Ramos (cell line): ENCODE measurements around the gene ZNF778.
"Not testable (repeated sequence)": the region's sequence is repeated elsewhere in the genome, so short reads cannot be mapped to it uniquely, and the experiment has no call there.

ENCODE experiments used
- in situ Hi-C: fragments of 300-500 bp; cut with MboI; formaldehyde crosslinking; loops from one replicate; pipeline ENCODE4 v1.14.3; 2022; ENCODE audit warnings: low sequenced_read_pairs; ENCODE audit not compliant: unreplicated experiment

The ZNF778 gene

DNA sequence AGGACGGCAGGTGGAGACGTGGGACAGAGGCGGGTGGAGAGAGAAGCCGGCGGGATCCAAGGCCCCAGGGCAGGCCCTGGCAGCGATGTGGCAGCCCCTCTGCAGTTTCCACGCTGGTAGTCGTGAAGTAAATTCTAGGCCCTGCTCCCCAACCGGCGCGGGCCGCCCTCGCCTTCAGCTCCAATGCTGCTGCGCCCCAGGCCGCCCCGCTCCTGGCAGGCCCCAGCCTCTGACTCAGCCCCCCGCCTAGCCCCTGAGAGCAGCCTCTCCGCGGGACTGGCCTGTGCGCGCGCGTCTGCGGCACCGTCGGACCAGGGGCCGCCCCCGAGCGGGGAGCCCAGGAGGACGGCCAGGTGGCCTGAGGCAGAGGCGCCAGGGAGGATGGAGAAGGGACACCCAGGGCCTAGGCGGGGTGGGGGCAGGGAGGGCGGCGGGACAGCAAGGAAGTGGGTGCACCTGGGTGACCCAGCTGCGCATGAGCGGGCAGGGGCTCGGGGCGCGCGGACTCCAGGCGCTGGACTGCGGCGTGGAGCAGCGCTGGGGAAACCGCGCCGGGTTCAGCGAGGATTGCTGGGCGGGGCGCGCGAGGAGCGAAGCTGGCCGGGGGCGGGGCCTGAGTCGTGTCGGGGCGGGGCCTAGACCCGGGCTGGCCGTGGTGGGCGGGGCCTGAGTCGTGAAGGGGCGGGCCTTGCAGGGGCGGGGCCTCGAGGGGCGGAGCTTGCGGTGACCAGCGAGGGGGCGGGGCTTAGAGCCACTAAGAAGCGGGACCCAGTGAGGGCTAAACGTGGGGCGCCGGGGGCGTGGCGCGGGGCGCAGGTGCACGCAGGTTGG, 29.6 kb downstream of the ZNF778 start:
- in situ Hi-C loops = loop anchor here (25.0 kb wide), 1 partner anchor 1285 kb away; the partner anchor contains the start of gene BANP

DNA sequence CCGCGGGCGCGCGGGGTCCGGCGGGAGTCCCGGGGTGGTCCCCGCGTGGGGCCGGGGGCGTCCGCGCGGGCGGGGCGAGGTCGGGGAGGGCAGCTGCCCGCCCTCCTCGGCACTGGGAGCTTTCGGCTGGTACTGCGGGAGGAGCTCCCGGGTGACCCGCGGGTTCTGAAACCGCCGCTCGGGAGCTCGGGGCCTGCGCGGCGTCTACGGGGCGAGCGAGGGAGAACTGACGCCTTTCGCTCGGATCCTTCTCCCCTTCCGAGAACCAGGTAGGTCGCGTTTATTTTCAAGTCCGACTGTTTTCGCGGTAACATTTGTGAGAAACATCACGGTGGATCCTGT, 30.2 kb downstream of the ZNF778 start:
- in situ Hi-C loops = loop anchor here (25.0 kb wide), 1 partner anchor 1285 kb away; the partner anchor contains the start of gene BANP

DNA sequence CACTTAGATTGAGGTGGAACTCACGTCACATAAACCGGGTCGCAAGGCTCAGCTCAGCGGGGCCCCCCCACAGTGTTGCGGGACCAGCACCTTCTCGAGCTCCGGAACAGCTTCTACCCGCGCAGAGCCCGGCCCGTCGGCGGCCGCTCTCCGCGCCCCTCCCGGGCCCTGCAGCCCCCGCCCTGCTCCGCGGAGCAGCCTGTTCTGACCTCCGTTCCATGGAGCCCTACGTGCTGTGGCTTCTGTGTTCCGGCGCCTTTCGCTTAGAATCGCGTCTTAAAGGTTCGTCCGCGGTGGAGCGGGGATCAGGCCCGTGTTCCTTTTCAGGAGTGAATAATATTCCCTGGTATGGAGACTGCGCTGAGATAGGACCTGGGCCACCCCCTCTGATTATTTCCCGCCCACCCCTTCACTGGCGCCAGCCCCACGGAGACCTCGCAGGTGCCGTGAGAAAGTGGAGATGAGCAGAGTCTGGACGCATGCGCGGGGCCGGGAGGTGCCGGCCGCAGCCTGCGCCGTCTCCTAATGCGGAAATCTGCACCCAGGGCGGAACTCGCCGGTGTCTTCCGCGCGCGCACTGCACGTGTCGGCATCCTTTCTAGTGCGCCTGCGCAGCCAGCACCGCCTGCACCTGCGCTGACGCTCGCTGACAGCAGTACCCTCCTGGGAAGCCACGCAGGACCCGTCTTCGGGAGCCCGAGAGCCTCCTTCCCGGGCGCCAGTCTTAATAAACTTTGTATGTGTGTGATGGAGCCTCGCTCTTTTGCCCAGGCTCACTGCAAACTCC, 30.9 kb downstream of the ZNF778 start:
- in situ Hi-C loops = loop anchor here (25.0 kb wide), 1 partner anchor 1286 kb away; the partner anchor contains the start of gene BANP

DNA sequence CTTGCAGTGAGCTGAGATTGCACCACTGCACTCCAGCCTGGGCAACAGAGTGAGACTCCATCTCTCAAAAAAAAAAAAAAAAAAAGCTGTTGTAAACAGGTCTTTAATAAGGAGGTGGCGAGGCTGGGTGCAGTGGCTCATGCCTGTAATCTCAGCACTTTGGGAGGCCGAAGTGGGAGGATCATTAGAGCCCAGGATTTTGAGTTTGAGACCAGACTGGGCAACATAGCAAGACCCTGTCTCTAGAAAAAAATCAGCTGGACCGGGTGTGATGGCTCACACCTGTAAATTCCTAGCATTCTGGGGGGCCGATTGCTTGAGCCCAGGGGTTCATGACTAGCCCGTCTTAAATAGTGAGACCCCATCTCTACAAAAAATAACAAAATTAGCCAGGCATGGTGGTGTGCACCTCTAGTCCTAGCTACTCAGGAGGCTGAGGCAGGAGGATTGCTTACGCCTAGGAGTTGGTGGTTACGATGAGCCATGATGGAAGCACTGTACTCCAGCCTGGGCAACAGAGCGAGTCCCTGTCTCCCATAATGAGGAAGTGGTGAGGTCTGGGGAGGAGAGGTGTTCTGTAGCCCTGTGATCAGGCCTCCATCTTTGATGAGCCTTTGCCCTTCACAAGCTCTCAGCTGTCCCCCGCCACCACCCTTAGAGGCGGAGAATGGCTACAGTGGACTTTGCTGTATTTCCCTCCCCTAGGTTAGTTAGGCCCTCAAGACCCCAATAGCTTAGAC, 36.2 kb downstream of the ZNF778 start:
- in situ Hi-C loops = no loop called here

DNA sequence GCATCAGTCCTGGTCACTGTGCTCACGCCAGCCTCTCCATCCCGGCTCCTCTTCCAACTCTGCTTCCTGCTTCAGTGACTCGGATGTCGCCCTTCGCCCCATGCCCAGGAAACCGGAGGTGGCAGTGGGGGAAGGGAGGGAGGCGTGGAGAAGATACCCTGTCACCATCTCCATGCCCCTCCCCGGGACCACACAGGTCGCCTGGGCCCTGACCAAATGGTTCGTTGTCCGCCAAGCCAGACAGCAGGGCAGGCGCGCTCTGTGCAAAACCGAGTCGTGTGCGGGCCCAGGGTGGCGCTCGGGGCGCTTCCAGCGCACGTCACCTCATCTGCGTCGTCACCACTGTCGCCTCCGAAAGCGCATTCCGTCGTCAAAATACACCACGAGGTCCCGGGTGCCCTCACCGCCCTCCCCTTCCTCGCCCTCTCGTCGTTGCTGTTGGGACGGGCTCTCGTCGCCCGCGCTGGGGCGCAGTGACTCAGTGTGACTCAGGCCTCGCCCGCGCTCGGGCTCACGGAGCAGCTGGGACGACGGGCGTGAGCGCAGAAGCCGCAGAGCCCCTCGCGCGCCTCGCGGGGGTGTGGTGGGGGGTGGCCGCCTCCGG, 39.2 kb downstream of the ZNF778 start:
- in situ Hi-C loops = no loop called here

DNA sequence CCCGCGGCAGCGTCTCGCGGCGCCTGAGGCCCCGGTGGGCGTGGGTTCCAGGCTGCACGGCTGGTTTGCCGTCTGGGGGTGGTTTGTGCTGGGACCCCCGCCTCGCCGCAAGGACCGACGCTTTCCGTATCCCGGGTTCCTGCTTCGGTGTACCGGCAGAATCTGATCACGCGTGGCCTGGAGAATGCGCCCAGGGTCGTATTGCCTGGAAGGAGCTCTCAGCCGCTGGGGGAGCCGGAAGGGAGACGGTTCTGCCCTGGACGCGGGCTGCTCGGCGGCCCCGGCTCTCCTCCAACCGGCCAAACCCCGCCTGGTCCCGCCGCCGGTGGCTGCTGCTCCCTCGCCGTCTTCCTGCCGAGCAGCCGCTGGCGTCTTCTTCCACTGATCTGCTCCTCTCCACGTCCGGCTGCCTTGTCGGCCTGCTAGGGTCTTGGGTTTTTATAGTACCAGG, 39.8 kb downstream of the ZNF778 start:
- in situ Hi-C loops = no loop called here

DNA sequence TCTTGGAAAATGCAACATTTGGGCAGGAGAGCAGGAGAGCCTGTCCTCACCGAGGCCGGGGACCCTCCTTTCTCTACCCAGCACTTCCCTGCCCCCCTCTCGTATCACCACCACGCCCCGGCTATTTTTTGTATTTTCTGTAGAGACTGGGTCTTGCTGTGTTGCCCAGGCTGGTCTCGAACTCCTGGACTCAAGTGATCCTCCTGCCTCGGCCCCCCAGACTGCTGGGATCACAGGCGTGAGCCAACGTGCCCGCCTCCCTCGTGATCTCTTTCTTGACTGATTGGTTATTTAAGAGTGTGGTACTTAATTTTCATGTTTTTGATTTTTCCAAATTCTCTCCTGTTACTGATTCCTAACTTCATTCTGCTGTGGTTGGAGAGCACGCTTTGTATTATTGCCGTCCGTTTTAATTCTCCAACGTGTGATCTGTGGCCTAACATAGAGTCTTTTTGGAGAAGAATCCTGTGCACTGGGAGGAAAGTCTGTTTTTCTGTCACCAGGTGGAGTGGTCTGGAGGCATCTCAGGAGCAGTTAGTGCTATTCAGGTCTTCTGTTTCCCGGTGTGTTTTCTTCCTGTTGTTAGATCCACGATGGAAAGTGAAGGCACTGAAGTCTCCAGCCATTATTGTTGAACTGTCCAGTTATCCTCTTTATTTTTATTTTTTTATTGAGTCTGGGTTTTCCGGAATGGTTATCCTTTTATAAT, 40.4 kb downstream of the ZNF778 start:
- in situ Hi-C loops = no loop called here

DNA sequence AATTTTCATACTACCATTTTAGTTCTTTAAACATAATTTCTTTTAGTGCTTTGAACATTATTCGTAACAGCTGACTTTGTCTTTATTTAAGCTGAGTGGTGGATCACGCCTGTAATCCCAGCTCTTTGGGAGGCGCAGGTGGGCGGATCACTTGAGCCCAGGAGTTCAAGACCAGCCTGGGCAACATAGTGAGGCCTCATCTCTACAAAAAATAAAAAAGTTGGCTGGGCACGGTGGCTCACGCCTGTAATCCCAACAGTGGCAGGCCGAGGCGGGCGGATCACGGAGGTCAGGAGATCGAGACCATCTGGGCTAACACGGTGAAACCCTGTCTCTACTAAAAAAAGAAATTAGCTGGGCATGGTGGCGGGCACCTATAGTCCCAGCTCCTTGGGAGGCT, 42.4 kb downstream of the ZNF778 start:
- in situ Hi-C loops = not testable (repeated sequence)

DNA sequence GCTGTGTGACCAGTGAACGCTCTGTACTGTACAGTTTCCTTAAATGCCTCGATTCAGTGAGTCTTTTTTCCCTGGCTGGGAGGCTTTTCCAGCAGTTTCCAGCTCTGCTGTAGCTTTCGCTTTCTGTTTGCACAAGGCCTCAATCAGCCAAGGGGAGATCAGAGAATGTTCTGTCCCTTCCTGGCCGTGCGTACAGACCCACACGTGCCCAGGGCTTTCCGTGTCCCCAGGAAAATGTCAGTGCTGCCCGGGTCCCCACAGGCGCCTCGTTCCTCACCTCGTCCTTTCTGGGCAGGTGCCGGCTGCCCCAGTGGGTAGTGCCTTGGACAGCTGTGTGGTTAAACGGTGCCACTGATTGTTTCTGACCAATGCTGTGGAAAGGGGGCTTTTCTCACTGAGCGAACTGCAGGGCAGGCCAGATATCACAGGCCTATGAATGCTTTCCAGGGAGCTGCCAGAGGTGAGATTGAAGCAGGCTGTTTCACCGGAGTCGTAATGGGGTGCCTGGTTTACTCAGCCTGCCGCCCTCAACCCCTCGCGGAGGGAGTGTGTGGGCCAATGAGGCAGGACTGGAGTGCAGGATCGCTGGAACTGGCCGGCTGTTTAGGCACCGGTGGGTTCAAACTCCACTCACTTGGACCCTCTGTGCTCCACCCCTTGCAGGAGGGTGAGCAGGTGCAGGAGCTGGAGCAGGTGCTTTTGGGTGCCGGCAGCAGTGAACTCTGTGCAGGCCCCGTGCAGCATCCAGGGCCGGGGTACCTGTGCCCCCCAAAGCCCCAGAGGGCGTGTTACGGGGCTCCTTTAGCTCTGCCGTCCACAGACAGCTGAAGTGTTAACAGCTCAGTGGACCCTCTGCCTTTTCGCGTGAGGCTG, 44.4 kb downstream of the ZNF778 start:
- in situ Hi-C loops = no loop called here

DNA sequence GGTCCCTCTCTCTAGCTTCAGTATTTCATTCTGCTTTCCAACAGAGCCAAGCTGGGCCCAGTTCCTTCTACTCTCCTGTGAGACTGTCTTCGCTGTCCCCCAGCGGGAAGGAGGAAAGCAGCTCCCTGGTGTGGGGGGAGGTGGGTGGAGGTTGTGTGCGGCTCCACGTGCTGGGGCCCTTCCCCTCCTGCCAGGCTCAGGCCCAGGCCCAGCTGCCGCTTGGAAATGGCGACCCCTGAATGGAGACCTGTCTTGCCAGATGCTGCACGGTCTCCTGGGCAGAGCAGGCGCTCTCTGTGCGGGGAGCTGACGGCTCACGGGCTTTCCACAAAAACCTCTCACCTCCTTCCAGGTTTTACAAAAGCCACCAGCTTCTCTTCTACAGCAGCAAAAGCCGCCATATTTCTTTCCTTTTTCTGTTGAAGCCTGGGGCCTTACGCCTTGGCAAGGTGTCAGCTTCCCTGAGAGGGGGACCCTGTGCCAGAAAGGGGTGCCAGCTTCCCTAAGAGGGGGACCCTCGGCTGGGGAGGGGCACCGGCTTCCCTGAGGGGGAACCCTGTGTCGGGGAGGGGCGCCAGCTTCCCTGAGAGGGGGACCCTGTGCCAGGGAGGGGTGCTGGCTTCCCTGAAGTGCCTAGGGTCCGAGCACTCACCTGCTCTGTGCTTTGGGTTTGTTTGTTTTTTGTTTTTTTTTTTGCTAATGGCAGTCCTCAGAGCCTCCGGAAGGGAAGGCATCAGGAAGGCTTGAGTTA, 47.5 kb downstream of the ZNF778 start:
- in situ Hi-C loops = no loop called here

DNA sequence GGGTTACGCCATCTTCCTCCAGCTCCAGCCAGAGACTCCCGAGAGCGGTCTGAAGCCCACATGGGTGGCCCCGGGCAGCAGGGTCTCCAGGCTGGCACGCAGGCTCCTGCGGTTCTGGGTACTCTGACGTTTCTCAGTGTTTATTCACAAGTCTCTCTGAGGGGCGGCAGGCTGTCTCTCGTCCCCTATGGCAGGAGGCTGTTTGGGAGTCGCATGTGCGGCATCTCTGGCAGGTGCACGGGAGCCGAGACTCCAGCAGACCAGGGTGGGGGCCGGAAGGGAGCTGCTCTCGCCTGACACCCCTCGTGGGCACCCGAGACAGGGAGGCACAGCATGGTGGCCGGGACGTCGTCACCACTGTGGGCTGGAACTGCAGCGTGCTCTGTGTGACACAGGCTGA, 48.1 kb downstream of the ZNF778 start:
- in situ Hi-C loops = no loop called here

DNA sequence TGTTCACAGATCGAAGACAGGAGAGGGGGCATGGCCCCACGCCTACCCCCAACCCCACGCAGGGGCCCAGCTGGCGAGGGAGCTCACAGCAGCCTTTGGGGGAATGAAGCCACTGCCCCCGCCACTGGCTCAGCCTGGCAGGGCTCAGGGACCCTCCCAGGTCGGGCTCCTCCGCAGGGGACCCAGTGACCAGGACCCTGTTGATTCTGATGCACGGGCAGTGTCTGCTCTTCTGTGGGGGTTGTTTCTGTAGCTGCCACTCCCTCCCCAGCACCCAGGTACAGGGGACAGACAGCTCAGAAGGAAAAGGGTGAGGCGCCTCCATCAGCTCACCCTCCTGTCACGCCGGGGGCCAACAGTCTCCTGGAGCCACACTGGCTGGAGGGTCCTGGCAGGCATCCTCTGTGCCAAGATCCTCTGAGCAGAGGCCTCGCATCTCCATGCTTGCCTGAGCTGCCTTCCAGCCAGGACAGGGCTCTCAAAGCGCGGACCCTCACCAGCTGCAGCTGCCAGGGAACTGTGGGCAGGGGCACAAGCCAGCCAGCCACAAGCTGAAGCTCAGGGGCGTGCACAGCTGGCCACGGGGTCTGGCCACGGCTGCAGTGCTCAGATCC, 49.1 kb downstream of the ZNF778 start:
- in situ Hi-C loops = no loop called here

DNA sequence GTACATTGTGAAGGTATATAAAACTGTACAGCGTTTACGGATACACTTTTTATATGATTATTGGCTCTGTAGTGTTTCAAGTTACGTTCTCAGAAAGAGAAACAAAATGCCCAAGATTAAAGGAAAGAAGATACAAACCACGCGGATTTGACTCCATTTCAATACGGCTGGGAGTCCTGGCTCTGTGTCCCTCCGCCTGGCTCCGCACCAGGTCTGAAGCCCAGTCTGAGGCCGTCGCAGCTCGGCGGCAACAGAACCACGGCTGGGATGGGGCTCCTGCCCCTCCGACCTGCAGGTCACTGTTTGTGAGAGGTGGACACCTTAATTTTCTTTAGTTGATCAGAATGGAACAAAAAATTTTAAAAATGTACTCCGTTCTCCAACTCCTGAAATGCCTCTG, 50.2 kb downstream of the ZNF778 start:
- in situ Hi-C loops = not testable (repeated sequence)

DNA sequence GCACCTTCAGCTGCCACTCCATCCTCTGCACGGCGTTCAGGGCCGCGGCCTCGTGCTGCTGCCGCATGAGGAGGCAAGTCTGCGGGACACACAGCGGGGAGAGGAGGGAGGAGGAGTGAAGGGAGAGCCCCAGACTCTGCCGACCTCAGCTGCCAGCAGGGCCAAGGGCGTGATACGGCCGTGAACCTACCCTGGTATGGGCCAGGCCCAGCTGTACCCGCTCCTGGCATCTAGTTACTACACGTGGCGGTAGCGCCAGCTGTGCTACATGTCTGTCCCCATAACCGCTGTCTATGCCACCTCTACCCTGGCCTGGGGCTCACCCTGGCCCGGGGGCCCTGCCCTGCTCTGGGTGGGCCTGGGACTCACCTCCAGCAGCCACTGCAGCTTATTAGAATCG, 51.1 kb downstream of the ZNF778 start:
- in situ Hi-C loops = no loop called here

DNA sequence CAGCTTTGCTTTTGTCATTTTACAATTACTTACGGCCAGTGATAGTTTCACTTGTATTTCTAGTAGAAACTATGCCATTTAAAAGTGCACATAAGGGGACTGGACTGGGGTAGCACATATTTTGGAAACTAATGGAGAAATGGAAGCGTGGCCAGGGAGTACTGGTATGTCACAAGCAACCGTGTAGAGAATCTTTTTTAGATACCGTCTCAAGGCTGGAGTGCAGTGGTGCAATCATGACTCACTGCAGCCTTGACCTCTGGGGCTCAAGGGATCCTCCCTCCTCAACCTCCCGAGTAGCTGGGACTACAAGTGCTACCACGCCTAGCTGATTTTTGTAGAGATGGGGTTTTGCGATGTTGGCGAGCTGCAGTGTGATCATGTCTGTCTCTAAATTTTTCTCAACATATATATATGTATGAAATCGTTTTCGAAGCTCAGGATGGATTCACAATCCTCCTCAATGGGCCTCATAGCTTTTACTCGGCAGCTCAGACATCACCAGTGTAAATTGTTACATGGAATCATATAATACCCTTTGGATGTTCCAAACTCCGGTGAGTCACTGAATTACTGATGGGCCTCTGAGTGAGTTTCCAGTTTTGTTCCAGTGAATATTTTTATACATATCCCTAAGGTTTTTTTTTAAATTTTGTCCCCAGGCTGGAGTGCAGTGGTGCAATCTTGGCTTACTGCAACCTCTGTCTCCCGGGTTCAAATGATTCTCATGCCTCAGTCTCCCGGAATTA, 51.7 kb downstream of the ZNF778 start:
- in situ Hi-C loops = no loop called here

DNA sequence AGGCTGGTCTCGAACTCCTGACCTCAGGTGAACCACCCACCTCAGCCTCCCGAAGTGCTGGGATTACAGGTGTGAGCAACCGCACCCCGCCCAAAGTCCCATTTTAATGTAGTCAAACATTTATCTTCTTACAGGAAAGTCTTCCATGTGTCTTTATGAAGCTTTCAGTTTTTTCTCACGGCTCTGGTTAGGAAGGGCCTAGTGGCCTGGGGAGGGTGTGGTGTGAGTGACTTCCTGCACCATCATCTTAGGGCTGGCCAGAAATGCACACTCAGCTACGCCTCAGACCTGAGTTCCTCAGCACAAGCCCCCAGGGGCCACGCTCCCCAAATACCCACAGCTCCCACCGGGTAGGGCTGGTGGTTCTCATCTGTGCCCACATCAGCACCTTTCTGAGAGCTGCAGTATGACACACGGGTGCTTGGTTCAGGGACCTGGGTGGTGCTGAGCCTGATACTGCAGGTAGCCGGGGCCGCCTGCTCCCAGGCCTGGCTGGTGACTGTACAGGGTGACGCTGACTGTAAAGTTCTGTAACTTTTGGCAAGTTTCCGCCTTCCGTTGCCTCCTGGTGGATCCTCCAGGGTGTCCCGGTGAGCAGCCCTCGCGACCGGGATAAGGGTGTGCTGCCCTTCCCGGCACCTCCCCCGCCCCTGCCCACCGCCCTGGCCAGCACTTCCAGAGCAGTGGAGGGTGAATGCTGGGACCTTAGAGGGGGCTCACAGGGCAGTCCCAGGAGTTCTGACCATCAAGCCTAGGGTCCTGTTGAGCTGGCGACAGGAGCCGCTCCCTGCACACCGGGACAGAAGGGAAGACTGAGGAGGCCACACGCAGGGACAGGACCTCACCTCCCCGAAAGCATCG, 52.5 kb downstream of the ZNF778 start:
- in situ Hi-C loops = no loop called here
